ENCODE results near the gene RBM23.
A peak's percentile ranks its signal among the peaks of the same experiment; 100 is the strongest.

Gene RBM23

GRCh38 chr14:22846811-22847307, 72.1 kb downstream of the RBM23 start:
- H3K9ac ChIP-seq (ENCODE audit: low read length in 5 of 5): peak overlapping the region in 1 of 5 donors; percentile 2
- H3K27me3 ChIP-seq (ENCODE audit: control insufficient read depth in 5 of 5, insufficient read depth in 4 of 5, low read length in 5 of 5): no peaks in the 10 kb centered on the region
- peak overlapping the region; percentile 57 for H3K27ac ChIP-seq (ENCODE audit: low read depth, low read length)
- peaks cover 0 to 53% (median 50%) of the 10 kb centered on the region in 5 donors for H3K36me3 ChIP-seq (ENCODE audit: control insufficient read depth in 5 of 5, insufficient read depth in 5 of 5, low read length in 5 of 5)
- peaks cover 22 to 68% (median 64%) of the 10 kb centered on the region in 5 donors for H3K4me1 ChIP-seq (ENCODE audit: control insufficient read depth in 5 of 5, insufficient read depth in 5 of 5, low read length in 5 of 5)
- H3K4me3 ChIP-seq (ENCODE audit: low read depth in 1 of 5, low read length in 5 of 5): no peak overlapping the region
- H3K9me3 ChIP-seq (ENCODE audit: control insufficient read depth in 5 of 5, low read length in 5 of 5): no peaks in the 10 kb centered on the region

GRCh38 chr14:22845821-22846625, 72.9 kb downstream of the RBM23 start:
- Histone ChIP-seq H3K9ac (ENCODE audit: low read length in 5 of 5) (peak overlapping the region in 2 of 5 donors; percentile 2 to 38), H3K27me3 (ENCODE audit: control insufficient read depth in 5 of 5, insufficient read depth in 4 of 5, low read length in 5 of 5) (no peaks in the 10 kb centered on the region), H3K4me1 (ENCODE audit: control insufficient read depth in 5 of 5, insufficient read depth in 5 of 5, low read length in 5 of 5) (peaks cover 16 to 66% (median 63%) of the 10 kb centered on the region in 5 donors), H3K36me3 (ENCODE audit: control insufficient read depth in 5 of 5, insufficient read depth in 5 of 5, low read length in 5 of 5) (peaks cover 0 to 60% (median 58%) of the 10 kb centered on the region in 5 donors), H3K27ac (ENCODE audit: low read depth, low read length) (peak overlapping the region; percentile 57), H3K4me3 (ENCODE audit: low read depth in 1 of 5, low read length in 5 of 5) (no peak overlapping the region), H3K9me3 (ENCODE audit: control insufficient read depth in 5 of 5, low read length in 5 of 5) (no peaks in the 10 kb centered on the region)

- peaks cover 0 to 65% (median 60%) of the 10 kb centered on the region in 5 donors for H3K36me3 ChIP-seq (ENCODE audit: control insufficient read depth in 5 of 5, insufficient read depth in 5 of 5, low read length in 5 of 5)
- H3K4me3 ChIP-seq (ENCODE audit: low read depth in 1 of 5, low read length in 5 of 5): no peak overlapping the region
- H3K9me3 ChIP-seq (ENCODE audit: control insufficient read depth in 5 of 5, low read length in 5 of 5): no peaks in the 10 kb centered on the region
- no peak overlapping the region for H3K9ac ChIP-seq (ENCODE audit: low read length in 5 of 5)
- H3K4me1 ChIP-seq (ENCODE audit: control insufficient read depth in 5 of 5, insufficient read depth in 5 of 5, low read length in 5 of 5): peaks cover 15 to 62% (median 59%) of the 10 kb centered on the region in 5 donors
- H3K27ac ChIP-seq (ENCODE audit: low read depth, low read length): no peak overlapping the region
- no peaks in the 10 kb centered on the region for H3K27me3 ChIP-seq (ENCODE audit: control insufficient read depth in 5 of 5, insufficient read depth in 4 of 5, low read length in 5 of 5)
Measured at GRCh38 chr14:22845103-22845394, 73.9 kb downstream of the RBM23 start.

- no peak overlapping the region for H3K4me3 ChIP-seq (ENCODE audit: low read depth in 1 of 5, low read length in 5 of 5)
- H3K27me3 ChIP-seq (ENCODE audit: control insufficient read depth in 5 of 5, insufficient read depth in 4 of 5, low read length in 5 of 5): no peaks in the 10 kb centered on the region
- H3K4me1 ChIP-seq (ENCODE audit: control insufficient read depth in 5 of 5, insufficient read depth in 5 of 5, low read length in 5 of 5): peaks cover 15 to 62% (median 56%) of the 10 kb centered on the region in 5 donors
- no peaks in the 10 kb centered on the region for H3K9me3 ChIP-seq (ENCODE audit: control insufficient read depth in 5 of 5, low read length in 5 of 5)
- H3K9ac ChIP-seq (ENCODE audit: low read length in 5 of 5): no peak overlapping the region
- H3K27ac ChIP-seq (ENCODE audit: low read depth, low read length): no peak overlapping the region
- H3K36me3 ChIP-seq (ENCODE audit: control insufficient read depth in 5 of 5, insufficient read depth in 5 of 5, low read length in 5 of 5): peaks cover 0 to 66% (median 60%) of the 10 kb centered on the region in 5 donors
Measured at GRCh38 chr14:22844221-22845102, 74.5 kb downstream of the RBM23 start.

Data from subcutaneous abdominal adipose tissue (tissue), 5 donors.